GM12865 (cell line): ENCODE data around the gene GABRB1.
A peak's percentile ranks its signal among the peaks of the same experiment; 100 is the strongest.

Experiments
- DNase-seq: peaks from one replicate; pipeline ENCODE4 v3.0.0; 2010; ENCODE audit warnings: low read depth
- H3K4me3 ChIP-seq: 2 replicates; pipeline ENCODE4 v1.5.1; 2011; ENCODE audit warnings: mild to moderate bottlenecking, low read depth, low read length, control low read depth
- TF ChIP-seq, protein P1 (sequence below): IDR thresholded peaks from 2 replicates; pipeline ENCODE4 v1.5.1; 2011; ENCODE audit warnings: low read length, control low read depth, low read depth, inconsistent platforms; ENCODE audit not compliant: insufficient read depth; ENCODE audit errors: missing control alignments

GABRB1 gene

DNA sequence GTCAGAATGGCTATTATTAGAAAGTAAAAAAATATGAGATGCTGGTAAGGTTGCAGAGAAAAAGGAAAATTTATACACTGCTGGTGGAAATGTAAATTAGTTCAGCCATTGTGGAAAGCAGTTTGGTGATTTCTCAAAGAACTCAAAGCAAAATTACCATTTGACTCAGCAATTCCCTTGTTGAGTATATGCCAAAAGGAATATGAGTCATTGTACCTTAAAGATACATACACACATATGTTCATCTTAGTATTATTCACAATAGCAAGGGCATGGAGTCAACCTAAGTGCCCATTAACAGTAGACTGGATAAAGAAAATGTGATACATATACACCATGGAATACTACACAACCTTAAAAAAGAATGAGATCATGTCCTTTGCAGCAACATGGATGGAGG lies 284.0 kb downstream of the GABRB1 start:
- TF ChIP-seq, protein P1, sequence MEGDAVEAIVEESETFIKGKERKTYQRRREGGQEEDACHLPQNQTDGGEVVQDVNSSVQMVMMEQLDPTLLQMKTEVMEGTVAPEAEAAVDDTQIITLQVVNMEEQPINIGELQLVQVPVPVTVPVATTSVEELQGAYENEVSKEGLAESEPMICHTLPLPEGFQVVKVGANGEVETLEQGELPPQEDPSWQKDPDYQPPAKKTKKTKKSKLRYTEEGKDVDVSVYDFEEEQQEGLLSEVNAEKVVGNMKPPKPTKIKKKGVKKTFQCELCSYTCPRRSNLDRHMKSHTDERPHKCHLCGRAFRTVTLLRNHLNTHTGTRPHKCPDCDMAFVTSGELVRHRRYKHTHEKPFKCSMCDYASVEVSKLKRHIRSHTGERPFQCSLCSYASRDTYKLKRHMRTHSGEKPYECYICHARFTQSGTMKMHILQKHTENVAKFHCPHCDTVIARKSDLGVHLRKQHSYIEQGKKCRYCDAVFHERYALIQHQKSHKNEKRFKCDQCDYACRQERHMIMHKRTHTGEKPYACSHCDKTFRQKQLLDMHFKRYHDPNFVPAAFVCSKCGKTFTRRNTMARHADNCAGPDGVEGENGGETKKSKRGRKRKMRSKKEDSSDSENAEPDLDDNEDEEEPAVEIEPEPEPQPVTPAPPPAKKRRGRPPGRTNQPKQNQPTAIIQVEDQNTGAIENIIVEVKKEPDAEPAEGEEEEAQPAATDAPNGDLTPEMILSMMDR: no peak
- H3K4me3 ChIP-seq: no peak overlapping the region
- peak; percentile 15 for DNase-seq

GRCh38 chr4:47326025-47326424 lies 294.7 kb downstream of the GABRB1 start:
- TF ChIP-seq, protein P1: no peak
- no peak for DNase-seq

DNA sequence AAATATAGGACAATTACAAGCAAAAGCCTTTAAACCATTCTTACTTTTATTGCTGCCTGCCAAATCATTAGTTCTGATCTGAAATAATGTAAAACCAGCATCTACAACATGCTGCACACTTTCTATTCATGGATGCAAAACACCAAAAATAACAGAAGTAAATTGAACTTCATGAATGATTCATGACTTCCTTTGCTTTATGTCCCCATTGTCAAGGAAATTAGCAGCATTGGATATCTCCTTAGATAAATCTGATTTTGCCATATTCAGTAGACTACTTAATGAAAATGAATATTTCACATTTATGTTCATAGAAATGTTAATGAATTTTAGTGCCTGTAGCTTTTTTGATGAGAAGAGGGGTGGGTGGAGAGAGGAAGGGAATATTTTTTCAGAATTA lies 299.5 kb downstream of the GABRB1 start:
- H3K4me3 ChIP-seq: no peak overlapping the region
- TF ChIP-seq, protein P1: no peak
- no peak for DNase-seq

More at GRCh38 chr4:47326025-47326424, 294.7 kb downstream of the GABRB1 start:
- no peak overlapping the region for H3K4me3 ChIP-seq

GRCh38 chr4:47334652-47335051 lies 303.3 kb downstream of the GABRB1 start:
- TF ChIP-seq, protein P1: no peak
- no peak for DNase-seq
- no peak overlapping the region for H3K4me3 ChIP-seq

- no peak for DNase-seq
- TF ChIP-seq, protein P1: no peak
- no peak overlapping the region for H3K4me3 ChIP-seq
Observed at GRCh38 chr4:47337893-47338292, 306.5 kb downstream of the GABRB1 start.

DNA sequence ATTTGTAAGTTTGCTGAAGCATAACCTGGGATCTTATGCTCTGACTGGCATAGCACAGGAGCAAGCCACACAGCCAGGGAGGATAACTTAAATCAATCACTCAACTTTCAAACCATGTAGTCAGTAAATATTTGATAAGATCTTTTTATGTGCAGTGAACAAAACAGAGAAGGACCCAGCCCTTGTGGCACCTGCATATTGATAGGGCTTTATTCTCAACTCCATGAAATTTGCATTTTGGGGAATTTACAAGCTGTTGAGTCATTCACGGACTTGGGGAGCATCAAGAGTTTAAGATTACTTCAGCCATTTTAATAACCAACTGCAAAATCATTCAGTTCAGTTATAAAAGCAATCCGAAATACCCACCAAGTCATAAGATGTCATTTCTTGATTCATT lies 309.5 kb downstream of the GABRB1 start:
- no peak for DNase-seq
- H3K4me3 ChIP-seq: no peak overlapping the region
- TF ChIP-seq, protein P1: no peak

DNA sequence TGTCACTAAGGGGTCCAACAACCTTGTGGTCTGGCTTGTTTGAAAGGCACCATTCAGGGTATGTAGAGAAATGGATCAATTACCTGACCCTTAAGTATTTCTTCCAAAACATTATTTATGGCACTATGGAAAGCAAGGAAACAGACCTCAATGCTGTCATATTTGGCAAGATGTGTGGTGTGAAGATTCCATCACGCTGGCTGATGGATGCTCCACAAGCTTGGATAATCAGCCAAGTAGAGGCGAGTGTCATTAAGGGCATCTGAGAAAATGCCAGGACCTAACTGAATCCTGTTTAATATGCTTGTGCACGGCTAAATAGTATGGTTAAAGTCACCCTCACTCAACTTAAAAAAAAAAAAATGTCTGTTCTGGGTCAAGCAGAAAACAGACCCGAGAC lies 311.4 kb downstream of the GABRB1 start:
- no peak for DNase-seq
- TF ChIP-seq, protein P1: no peak
- H3K4me3 ChIP-seq: no peak overlapping the region
